NT2/D1 (cell line): ENCODE results near the gene RAB37.

Experiments
- YY1 ChIP-seq: IDR thresholded peaks from 2 replicates; pipeline ENCODE4 v1.6.1; 2011; ENCODE audit not compliant: insufficient read length, insufficient read depth
- ZNF274 ChIP-seq: IDR thresholded peaks from 2 replicates; pipeline ENCODE4 v1.6.1; 2011; ENCODE audit warnings: mild to moderate bottlenecking, low read depth, low read length

GRCh38 chr17:74769266-74769855 lies 32.3 kb downstream of the RAB37 start:
- TF ChIP-seq YY1 (no peak), ZNF274 (no peak)
